Fibroblast of pulmonary artery (primary cell): Measurements from ENCODE around the gene CCDC127.

ENCODE experiments used
- DNase-seq: peaks from one replicate; pipeline ENCODE4 v3.0.0-alpha.2; 2010; ENCODE audit warnings: low read depth
- H3K4me3 ChIP-seq: replicated peaks from 2 replicates; pipeline ENCODE4 v1.5.1; 2011; ENCODE audit warnings: low read depth, mild to moderate bottlenecking, control low read depth, low read length, moderate library complexity
- TF ChIP-seq, protein P1 (sequence below): IDR thresholded peaks from 2 replicates; pipeline ENCODE4 v1.5.1; 2011; ENCODE audit warnings: mild to moderate bottlenecking, control low read depth, low read length, inconsistent platforms; ENCODE audit errors: missing control alignments

Gene CCDC127

GRCh38 chr5:154826-155225, 63.1 kb downstream of the CCDC127 start:
- H3K4me3 ChIP-seq = no peak overlapping the region
- TF ChIP-seq, protein P1, sequence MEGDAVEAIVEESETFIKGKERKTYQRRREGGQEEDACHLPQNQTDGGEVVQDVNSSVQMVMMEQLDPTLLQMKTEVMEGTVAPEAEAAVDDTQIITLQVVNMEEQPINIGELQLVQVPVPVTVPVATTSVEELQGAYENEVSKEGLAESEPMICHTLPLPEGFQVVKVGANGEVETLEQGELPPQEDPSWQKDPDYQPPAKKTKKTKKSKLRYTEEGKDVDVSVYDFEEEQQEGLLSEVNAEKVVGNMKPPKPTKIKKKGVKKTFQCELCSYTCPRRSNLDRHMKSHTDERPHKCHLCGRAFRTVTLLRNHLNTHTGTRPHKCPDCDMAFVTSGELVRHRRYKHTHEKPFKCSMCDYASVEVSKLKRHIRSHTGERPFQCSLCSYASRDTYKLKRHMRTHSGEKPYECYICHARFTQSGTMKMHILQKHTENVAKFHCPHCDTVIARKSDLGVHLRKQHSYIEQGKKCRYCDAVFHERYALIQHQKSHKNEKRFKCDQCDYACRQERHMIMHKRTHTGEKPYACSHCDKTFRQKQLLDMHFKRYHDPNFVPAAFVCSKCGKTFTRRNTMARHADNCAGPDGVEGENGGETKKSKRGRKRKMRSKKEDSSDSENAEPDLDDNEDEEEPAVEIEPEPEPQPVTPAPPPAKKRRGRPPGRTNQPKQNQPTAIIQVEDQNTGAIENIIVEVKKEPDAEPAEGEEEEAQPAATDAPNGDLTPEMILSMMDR = no peak
- DNase-seq = no peak

DNA sequence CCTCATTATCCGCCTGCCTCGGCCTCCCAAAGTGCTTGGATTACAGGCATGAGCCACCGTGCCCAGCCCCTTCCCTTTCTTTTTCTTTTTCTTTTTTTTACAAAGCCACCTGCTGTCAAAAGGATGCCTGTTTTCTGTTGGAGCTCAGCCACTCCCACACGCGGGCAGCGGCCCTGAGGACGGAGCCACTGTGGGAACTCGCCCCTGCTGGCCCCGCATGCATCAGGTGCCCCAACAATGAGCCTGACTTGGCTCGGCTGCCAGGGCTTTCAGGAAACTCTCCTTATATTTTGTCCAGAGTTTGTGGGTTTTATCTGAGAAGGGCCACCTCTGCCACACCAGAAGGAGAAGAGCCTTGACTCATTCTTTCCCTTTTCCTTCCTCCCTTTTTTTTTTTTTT, 63.7 kb downstream of the CCDC127 start:
- no peak for DNase-seq
- TF ChIP-seq, protein P1 = no peak
- H3K4me3 ChIP-seq = no peak overlapping the region

GRCh38 chr5:153256-153655, 64.7 kb downstream of the CCDC127 start:
- no peak for DNase-seq
- H3K4me3 ChIP-seq = no peak overlapping the region
- TF ChIP-seq, protein P1 = no peak

DNA sequence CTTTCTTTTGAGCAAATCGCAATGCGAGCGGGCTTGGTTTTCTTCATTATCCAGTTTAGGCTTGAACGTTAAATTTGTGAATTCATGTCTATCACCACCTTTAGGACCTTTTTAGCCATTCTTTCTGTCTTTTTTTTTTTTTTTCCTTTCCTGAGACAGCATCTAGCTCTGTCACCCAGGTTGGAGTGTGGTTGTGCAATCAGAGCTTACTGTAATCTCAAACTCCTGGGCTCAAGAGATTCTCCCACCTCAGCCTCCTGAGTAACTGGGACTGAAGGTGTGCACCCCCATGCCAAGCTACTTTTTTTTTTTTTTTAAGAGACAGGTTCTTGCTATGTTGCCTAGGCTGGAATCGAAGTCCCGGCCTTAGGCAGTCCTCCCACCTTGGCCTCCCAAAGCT, 65.9 kb downstream of the CCDC127 start:
- no peak overlapping the region for H3K4me3 ChIP-seq
- TF ChIP-seq, protein P1 = no peak
- DNase-seq = no peak

DNA sequence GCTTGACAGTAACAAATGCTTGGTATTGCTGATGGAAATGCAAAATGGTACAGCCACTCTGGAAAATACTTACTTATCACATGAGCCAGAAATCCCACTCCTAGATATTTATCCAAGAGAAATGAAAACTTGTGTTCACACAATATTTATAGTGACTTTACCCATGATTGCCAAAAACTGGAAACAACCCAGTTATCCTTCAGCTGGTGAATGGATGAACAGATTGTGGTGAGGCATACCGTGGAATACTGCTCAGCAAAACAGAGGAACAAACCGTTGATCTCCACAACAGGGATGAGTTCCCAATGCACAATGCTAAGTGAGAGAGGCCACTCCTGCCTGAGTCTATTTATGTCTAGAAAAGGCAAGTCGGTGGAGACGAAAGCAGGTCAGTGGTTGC, 67.2 kb downstream of the CCDC127 start:
- H3K4me3 ChIP-seq = no peak overlapping the region
- no peak for DNase-seq
- TF ChIP-seq, protein P1 = no peak

- H3K4me3 ChIP-seq = no peak overlapping the region
- DNase-seq = peak; percentile 22
- TF ChIP-seq, protein P1 = no peak
These were observed 68.0 kb downstream of the CCDC127 start for GRCh38 chr5:149745-150485.

DNA sequence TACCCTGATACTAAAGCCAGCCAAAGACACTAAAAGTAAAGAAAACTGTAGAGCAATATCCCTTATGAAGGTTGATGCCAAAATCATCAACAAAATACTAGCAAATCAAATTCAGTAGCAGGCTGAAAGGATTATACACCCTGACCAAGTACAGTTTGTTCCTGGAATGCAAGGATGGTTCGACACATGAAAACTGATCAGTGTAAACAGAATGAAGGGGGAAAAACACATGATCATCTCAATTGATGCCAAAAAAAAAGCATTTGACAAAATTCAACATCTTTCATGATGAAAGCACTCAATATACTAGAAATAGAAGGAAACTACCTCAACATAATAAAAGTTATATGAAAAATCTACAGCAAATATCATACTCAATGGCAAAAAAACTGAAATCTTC, 70.2 kb downstream of the CCDC127 start:
- TF ChIP-seq, protein P1 = no peak
- DNase-seq = no peak
- H3K4me3 ChIP-seq = no peak overlapping the region
